Posterior cingulate gyrus (tissue), 11 donors: ENCODE data around the gene VMP1.
"Not testable (repeated sequence)": the region's sequence is repeated elsewhere in the genome, so short reads cannot be mapped to it uniquely, and the experiment has no call there.

ENCODE experiments used
- DNase-seq, 10 donors: peaks; one replicate each; pipeline versions ENCODE4 v3.0.0 to v3.0.0-alpha.2; 2020 to 2021; ENCODE audit warnings: mixed read lengths in 3 of 10
- intact Hi-C: fragments of 100-400 bp; cut with DNase I; formaldehyde crosslinking; loops from one replicate; pipeline ENCODE4 v1.15.1; 2023

VMP1 gene

GRCh38 chr17:59853168-59853918 is 145.9 kb downstream of the VMP1 start:
- no peak for DNase-seq
- intact Hi-C loops: no loop called here

DNA sequence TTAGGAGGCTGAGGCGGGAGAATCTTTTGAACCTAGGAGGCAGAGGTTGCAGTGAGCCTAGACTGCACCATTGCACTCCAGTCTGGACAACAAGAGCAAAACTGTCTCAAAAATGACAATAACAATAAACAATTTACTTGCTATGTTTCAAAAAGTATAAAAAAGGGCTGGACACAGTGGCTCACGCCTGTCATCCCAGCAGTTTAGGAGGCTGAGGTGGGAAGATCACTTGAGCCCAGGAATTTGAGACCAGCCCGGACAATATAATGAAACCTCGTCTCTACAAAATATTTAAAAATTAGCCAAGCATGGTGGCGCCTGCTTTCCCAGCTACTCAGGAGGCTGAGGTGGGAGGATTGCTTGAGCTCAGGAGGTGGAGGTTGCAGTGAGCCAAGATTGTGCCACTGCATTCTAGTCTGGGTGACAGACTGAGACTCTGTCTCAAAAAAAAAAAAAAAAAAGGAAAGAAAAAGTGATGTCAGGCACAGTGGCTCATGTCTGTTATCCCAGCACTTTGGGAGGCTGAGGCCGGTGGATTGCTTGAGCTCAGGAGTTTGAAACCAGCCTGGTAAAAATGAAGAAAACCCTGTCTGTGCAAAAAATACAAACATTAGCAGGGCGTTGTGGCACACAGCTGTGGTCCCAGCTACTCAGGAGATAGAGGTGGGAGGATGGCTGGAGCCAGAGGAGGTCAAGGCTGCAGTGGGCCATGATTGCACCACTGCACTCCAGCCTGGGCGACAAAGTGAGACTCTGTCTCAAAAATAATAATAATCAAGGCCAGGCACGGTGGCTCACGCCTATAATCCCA is 146.7 kb downstream of the VMP1 start:
- intact Hi-C loops, DNase-seq: not testable (repeated sequence)

- intact Hi-C loops: no loop called here
- no peak for DNase-seq
Measured at GRCh38 chr17:59856859-59857794, 149.7 kb downstream of the VMP1 start.

- no peak for DNase-seq
- intact Hi-C loops: loop anchor here (2.0 kb wide), 1 partner anchor 103 kb away; no protein-coding TSS in a partner anchor
Measured at GRCh38 chr17:59858167-59858816, 150.8 kb downstream of the VMP1 start.

DNA sequence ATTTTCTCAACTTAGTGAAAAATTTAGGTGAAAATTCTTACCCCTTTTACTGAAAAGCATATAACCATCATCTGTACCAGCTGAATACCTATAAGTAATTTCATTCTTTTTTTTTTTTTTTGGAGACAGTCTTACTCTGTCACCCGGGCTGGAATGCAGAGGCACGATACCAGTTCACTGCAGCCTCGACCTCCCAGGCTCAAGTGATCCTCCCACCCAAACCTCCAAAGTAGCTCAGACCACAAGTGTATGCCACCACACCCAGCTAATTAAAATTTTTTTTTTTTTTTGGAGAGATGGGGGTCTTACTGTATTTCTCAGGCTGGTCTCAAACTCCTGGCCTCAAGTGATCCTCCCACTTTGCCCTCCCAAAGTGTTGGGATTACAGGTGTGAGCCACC is 151.5 kb downstream of the VMP1 start:
- DNase-seq: no peak
- intact Hi-C loops: loop anchor here (2.0 kb wide), 1 partner anchor 104 kb away; no protein-coding TSS in a partner anchor

GRCh38 chr17:59859444-59860025 is 152.1 kb downstream of the VMP1 start:
- no peak for DNase-seq
- intact Hi-C loops: loop anchor here (2.0 kb wide), 1 partner anchor 105 kb away; no protein-coding TSS in a partner anchor

DNA sequence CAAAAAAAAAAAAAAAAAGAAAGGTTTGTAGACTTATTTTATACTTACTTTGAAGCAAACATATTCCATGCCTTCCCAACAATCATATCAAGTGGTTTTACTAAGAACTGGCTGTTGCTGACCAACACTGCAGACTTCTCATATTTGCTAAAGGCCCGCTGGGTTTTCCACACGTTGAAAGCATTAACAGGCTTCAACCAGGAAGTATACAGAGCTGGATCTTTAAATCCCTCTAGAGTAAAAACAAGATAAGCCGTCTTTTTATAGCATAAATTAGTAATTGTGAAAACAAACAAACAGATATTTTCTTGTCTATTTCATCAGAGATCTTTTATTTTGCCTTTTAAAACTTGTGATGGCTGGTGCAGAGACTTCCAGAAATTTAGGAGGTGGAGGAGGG is 156.2 kb downstream of the VMP1 start:
- intact Hi-C loops: no loop called here
- no peak for DNase-seq

DNA sequence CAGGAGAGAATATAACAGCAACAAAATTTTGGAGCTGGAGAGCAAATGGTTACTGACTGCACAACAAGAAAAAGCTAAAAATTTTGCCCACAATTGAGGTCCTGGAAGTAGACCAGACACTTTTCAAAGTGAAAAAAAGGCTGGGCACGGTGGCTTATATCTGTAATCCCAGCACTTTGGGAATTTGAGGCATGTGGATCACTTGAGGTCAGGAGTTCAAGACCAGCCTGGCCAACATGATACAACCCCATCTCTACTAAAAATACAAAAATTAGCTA is 162.4 kb downstream of the VMP1 start:
- intact Hi-C loops: no loop called here
- no peak for DNase-seq

DNA sequence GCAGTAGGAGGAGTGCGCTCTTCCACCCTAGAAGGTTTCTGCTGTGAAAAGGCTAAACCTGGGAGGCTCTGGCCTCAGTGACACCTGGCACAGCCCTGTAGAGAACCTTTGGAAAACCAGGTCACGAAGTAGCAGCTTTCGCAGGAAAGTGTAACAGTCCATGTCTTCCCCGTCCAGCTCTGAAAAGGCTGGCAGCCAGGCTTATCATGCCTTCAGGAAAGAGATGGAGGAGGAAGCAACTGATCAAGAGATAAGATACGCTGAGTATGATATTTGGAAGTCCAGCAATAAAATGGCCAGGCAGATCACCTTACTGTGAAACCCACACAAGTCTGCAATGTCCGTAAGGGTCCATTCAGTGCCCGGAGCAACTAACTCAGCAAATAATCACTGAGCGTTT is 163.0 kb downstream of the VMP1 start:
- DNase-seq: peak in 1 of 10 donors; percentile 3
- intact Hi-C loops: no loop called here

DNA sequence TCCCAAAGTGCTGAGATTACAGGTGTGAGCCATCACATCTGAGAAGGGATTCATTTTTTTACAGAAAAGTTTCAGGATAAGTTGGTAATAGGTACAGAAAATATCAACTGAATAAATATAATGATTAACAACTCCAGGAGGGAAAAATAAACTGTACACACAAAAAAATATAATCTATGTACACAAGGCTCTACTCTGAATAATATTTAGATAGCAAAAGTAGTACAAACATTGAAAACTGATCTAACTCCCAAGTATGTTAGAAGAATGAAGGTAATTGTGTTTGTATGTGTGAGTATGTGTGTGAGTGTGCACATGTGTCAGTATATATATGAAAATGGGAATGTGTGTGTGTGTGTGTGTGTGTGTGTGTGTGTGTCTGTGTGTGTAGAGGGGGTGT is 164.9 kb downstream of the VMP1 start:
- intact Hi-C loops: no loop called here
- no peak for DNase-seq

DNA sequence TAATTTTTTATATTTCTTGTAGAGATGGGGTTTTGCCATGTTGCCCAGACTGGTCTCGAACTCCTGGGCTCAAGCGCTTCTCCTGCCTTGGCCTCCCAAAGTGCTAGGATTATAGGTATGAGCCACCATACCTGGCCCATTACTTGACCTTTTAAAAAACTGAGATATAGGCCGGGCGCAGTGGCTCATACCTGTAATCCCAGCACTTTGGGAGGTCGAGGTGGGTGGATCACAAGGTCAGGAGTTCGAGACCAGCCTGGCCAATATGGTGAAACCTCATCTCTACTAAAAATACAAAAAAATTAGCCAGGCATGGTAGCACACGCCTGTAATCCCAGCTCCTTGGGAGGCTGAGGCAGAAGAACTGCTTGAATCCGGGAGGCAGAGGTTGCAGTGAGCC is 166.0 kb downstream of the VMP1 start:
- peak in 1 of 10 donors; percentile 27 for DNase-seq
- intact Hi-C loops: not testable (repeated sequence)

GRCh38 chr17:59874376-59874775 is 166.9 kb downstream of the VMP1 start:
- peak in 1 of 10 donors; percentile 4 for DNase-seq
- intact Hi-C loops: no loop called here

- DNase-seq: peak in 1 of 10 donors; percentile 7
- intact Hi-C loops: no loop called here
Measured at GRCh38 chr17:59876107-59876506, 168.7 kb downstream of the VMP1 start.

DNA sequence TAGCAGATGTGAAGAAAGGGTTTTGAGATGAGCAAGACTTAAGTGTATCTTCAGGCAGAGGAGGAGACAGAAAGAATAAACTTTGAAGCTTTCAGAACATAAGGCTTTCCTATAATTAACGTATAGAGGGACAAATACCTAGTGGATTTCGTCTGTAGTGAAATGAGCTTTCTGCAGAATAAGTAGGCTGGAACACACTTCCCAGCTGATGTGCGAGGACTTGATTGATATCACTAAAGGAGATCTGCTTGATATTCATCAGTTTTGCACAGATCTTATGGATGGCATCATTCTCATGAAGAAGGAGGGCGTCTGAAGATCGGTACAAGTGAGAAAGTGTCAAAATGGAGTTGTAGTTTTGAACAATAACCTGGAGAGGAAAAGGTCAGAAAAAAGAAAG is 170.5 kb downstream of the VMP1 start:
- peak in 1 of 10 donors; percentile 2 for DNase-seq
- intact Hi-C loops: no loop called here

GRCh38 chr17:59878624-59879023 is 171.2 kb downstream of the VMP1 start:
- DNase-seq: no peak
- intact Hi-C loops: no loop called here

- peak in 1 of 10 donors; percentile 67 for DNase-seq
- intact Hi-C loops: no loop called here
Measured at GRCh38 chr17:59884861-59885260, 177.4 kb downstream of the VMP1 start.

GRCh38 chr17:59888145-59888750 is 180.8 kb downstream of the VMP1 start:
- intact Hi-C loops: no loop called here
- DNase-seq: no peak

DNA sequence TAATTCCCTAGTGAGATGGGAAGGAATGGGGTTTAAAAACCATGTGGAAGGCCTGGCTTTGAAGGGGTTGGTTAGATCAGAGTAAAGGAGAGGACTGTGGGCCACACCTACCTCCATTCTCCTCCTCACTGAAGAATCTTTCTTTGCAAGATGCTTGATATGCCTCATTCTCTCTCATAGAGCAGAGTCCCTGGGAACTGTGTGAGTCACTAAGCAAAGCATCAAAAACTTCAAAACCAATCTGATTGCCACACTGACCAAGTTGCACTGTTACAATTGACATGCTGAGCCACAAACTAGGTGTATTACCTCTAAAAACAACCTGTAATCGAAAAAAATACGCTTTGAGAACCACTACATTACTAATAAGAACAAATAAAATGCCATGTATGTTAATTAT is 183.3 kb downstream of the VMP1 start:
- no peak for DNase-seq
- intact Hi-C loops: no loop called here
